ENCODE data around the gene RASGEF1C.

Gene RASGEF1C

GRCh38 chr5:180153991-180154390, 55.0 kb downstream of the RASGEF1C start:
- no peak overlapping the region for H3K27ac ChIP-seq
- H3K4me3 ChIP-seq, result no peak overlapping the region
- H3K36me3 ChIP-seq (ENCODE audit: insufficient read depth, low read length), result no peaks in the 10 kb centered on the region
- TF ChIP-seq EZH2 (IDR thresholded peaks at IDR 0.05) (no peak), FOXP2 (optimal IDR thresholded peaks at IDR 0.05; ENCODE audit: control extremely low read depth, extremely low read length, insufficient read depth) (no peak), POLR2AphosphoS5 (IDR thresholded peaks at IDR 0.05; ENCODE audit: borderline replicate concordance, low read depth, low read length) (no peak)
- DNase-seq (ENCODE audit: low read depth, low spot score), result no peak
- no peaks in the 10 kb centered on the region for H3K9me3 ChIP-seq (ENCODE audit: low read depth, low read length)
- H3K9ac ChIP-seq (ENCODE audit: insufficient read length), result no peak overlapping the region

GRCh38 chr5:180153099-180153498, 55.9 kb downstream of the RASGEF1C start:
- no peak for TF ChIP-seq FOXP2 (optimal IDR thresholded peaks at IDR 0.05; ENCODE audit: control extremely low read depth, extremely low read length, insufficient read depth)
- TF ChIP-seq POLR2AphosphoS5 (IDR thresholded peaks at IDR 0.05; ENCODE audit: borderline replicate concordance, low read depth, low read length), result no peak
- TF ChIP-seq EZH2 (IDR thresholded peaks at IDR 0.05), result no peak
- no peak overlapping the region for H3K4me3 ChIP-seq
- DNase-seq (ENCODE audit: low read depth, low spot score), result no peak

GRCh38 chr5:180143656-180144364, 65.2 kb downstream of the RASGEF1C start:
- DNase-seq (ENCODE audit: low read depth, low spot score), result no peak
- TF ChIP-seq POLR2AphosphoS5 (IDR thresholded peaks at IDR 0.05; ENCODE audit: borderline replicate concordance, low read depth, low read length), result no peak
- TF ChIP-seq FOXP2 (optimal IDR thresholded peaks at IDR 0.05; ENCODE audit: control extremely low read depth, extremely low read length, insufficient read depth), result no peak
- TF ChIP-seq EZH2 (IDR thresholded peaks at IDR 0.05), result no peak
- Histone ChIP-seq H3K36me3 (ENCODE audit: insufficient read depth, low read length) (no peaks in the 10 kb centered on the region), H3K9ac (ENCODE audit: insufficient read length) (no peak overlapping the region), H3K4me3 (no peak overlapping the region), H3K9me3 (ENCODE audit: low read depth, low read length) (no peaks in the 10 kb centered on the region), H3K27ac (no peak overlapping the region)

More at GRCh38 chr5:180153099-180153498, 55.9 kb downstream of the RASGEF1C start:
- H3K36me3 ChIP-seq (ENCODE audit: insufficient read depth, low read length), result no peaks in the 10 kb centered on the region
- H3K9ac ChIP-seq (ENCODE audit: insufficient read length), result no peak overlapping the region
- no peak overlapping the region for H3K27ac ChIP-seq
- no peaks in the 10 kb centered on the region for H3K9me3 ChIP-seq (ENCODE audit: low read depth, low read length)

DNA sequence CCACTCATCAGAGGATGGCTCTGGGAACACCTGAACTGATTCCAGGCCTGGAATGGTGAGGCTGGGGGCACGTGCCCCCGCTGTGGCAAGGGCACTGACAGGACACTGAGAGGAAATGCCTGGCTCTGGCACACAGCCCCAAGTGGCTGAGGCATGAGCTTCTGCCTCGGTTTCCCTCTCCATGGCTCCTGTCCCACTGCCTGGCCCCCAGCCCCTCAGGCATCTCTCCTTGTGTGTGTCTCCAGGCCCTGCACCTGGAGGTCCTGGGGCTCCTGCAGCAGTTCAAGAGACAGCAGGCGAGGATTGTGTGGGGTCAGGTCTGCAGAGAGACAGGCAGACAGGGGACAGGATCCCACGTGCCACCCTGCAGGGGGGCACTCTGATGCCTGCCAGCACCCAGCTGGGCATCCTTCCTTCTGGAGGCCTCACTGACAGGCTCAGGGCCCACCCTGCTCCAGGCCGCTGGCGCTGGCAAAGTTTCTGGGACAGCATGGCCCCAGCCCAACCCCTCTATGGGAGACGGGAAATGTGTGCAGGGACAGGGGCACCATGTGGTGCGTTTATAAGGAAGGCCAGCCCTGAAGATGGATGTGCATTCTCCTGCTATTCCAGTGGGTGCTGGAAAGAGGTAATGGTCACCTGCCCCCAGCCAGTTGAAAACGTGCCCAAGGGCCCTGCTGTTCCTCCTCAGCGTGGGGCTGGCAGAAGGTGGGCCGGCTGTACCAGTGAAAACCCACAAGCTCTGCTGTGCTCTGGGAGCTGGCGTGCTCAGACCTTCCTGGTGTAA, 66.0 kb downstream of the RASGEF1C start:
- H3K9me3 ChIP-seq (ENCODE audit: low read depth, low read length), result no peaks in the 10 kb centered on the region

DNA sequence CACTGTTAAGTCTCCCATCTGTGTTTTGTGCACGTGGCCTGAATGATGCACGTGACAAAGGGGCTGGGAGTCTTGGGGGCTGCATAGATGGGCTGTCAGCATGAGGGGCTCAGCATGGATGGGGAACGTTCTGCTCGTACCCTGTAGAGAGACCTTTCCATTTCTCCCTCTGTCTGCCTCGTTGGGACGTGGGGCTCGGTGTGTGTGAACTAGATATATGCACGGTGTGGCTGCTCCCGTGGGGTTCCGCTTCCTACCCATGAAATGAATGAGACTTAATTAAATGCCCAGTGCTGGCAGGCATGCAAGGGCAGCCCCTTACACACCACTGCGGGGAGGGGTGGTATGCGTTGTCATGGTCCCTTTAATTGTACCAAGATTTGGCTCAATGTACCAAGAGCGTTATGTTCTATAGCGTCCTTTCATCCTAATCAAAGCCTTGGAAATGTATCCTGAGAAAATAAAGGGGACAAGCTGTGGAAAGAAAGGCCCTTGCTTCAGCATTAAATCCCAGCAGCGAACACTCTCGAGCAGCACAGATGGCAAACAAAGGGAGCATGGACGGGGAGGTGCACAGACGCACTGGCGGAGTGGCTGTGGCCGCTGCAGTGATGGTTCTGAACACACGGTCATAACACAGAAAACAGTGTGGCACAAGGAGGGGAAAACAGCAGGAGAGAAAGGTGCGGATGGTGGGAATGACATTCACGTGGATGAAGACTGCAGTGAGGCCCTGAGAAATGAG, 66.8 kb downstream of the RASGEF1C start:
- Histone ChIP-seq H3K36me3 (ENCODE audit: insufficient read depth, low read length) (no peaks in the 10 kb centered on the region), H3K9me3 (ENCODE audit: low read depth, low read length) (no peaks in the 10 kb centered on the region), H3K9ac (ENCODE audit: insufficient read length) (no peak overlapping the region), H3K4me3 (no peak overlapping the region), H3K27ac (no peak overlapping the region)
- no peak for DNase-seq (ENCODE audit: low read depth, low spot score)
- TF ChIP-seq FOXP2 (optimal IDR thresholded peaks at IDR 0.05; ENCODE audit: control extremely low read depth, extremely low read length, insufficient read depth) (no peak), POLR2AphosphoS5 (IDR thresholded peaks at IDR 0.05; ENCODE audit: borderline replicate concordance, low read depth, low read length) (no peak), EZH2 (IDR thresholded peaks at IDR 0.05) (no peak)

More for the DNA sequence above, 66.0 kb downstream of the RASGEF1C start:
- Histone ChIP-seq H3K4me3 (no peak overlapping the region), H3K36me3 (ENCODE audit: insufficient read depth, low read length) (no peaks in the 10 kb centered on the region), H3K27ac (no peak overlapping the region), H3K9ac (ENCODE audit: insufficient read length) (no peak overlapping the region)
- TF ChIP-seq EZH2 (IDR thresholded peaks at IDR 0.05) (no peak), POLR2AphosphoS5 (IDR thresholded peaks at IDR 0.05; ENCODE audit: borderline replicate concordance, low read depth, low read length) (no peak), FOXP2 (optimal IDR thresholded peaks at IDR 0.05; ENCODE audit: control extremely low read depth, extremely low read length, insufficient read depth) (no peak)
- DNase-seq (ENCODE audit: low read depth, low spot score), result no peak

DNA sequence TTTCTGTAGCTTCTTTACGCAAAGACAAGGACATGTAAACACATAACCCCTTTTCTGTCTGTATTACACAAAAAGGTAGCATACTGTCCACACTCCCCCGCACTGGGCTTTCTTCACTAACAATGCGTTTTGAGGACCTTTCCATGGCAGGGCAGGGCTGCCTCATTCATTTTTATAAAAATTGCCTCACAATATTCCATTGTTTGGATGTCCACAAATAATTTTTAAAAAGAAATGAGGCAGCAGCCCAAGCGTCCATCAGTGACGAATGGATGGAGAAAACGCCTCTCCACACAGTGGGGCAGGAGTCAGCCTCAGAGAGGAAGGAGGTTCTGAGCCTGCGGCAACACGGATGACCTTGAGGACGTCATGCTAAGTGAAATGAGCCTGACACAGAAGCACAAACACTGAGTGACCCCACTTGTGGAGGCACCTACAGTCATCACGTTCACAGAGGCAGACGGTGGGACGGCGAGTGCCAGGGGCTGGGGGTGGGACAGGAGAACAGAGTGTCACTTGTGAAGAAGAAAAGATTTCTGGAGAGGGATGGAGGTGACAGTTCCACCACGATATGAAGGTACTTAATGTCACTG, 67.8 kb downstream of the RASGEF1C start:
- DNase-seq (ENCODE audit: low read depth, low spot score), result no peak
- Histone ChIP-seq H3K9ac (ENCODE audit: insufficient read length) (no peak overlapping the region), H3K36me3 (ENCODE audit: insufficient read depth, low read length) (no peaks in the 10 kb centered on the region), H3K4me3 (no peak overlapping the region), H3K9me3 (ENCODE audit: low read depth, low read length) (no peaks in the 10 kb centered on the region), H3K27ac (no peak overlapping the region)
- TF ChIP-seq POLR2AphosphoS5 (IDR thresholded peaks at IDR 0.05; ENCODE audit: borderline replicate concordance, low read depth, low read length), result no peak
- TF ChIP-seq FOXP2 (optimal IDR thresholded peaks at IDR 0.05; ENCODE audit: control extremely low read depth, extremely low read length, insufficient read depth), result no peak
- no peak for TF ChIP-seq EZH2 (IDR thresholded peaks at IDR 0.05)

GRCh38 chr5:180140571-180140970, 68.4 kb downstream of the RASGEF1C start:
- Histone ChIP-seq H3K9me3 (ENCODE audit: low read depth, low read length) (no peaks in the 10 kb centered on the region), H3K9ac (ENCODE audit: insufficient read length) (no peak overlapping the region), H3K27ac (no peak overlapping the region), H3K36me3 (ENCODE audit: insufficient read depth, low read length) (no peaks in the 10 kb centered on the region), H3K4me3 (no peak overlapping the region)
- TF ChIP-seq EZH2 (IDR thresholded peaks at IDR 0.05) (no peak), FOXP2 (optimal IDR thresholded peaks at IDR 0.05; ENCODE audit: control extremely low read depth, extremely low read length, insufficient read depth) (no peak), POLR2AphosphoS5 (IDR thresholded peaks at IDR 0.05; ENCODE audit: borderline replicate concordance, low read depth, low read length) (no peak)
- no peak for DNase-seq (ENCODE audit: low read depth, low spot score)
